IMR-90 (cell line): ENCODE measurements around the gene TEX35. TPM values are rescaled to one million over a fixed set of nuclear protein-coding genes. Genes with fewer than 3 reads are reported as not detected.
A peak's percentile ranks its signal among the peaks of the same experiment; 100 is the strongest.

ENCODE experiments used
- ATAC-seq: fragments of 200-7000 bp; cut with Tn5 transposase; 2 replicates; pipeline ENCODE4 v1.9.1; 2020; ENCODE audit warnings: low read depth, mild to moderate bottlenecking, moderate library complexity
- BruUV-seq: library from RNA; stranded (reverse); fragments of 400-500 nt; replicated peaks from 2 replicates; lab custom pipeline; 2021; lab: Mats Ljungman, UMichigan
- CTCF ChIA-PET: fragments of 300-600 bp; formaldehyde crosslinking; extraction: SDS; loops from one replicate; lab custom pipeline; 2021; ENCODE audit warnings: antibody characterized with exemption; lab: Yijun Ruan, JAX
- POLR2A ChIA-PET: fragments of 300-600 bp; sonication (Branson Sonifier 250); formaldehyde crosslinking; loops from one replicate; lab custom pipeline; 2022; ENCODE audit warnings: antibody characterized with exemption; ENCODE audit not compliant: unreplicated experiment; lab: Charles Lee
- DNase-seq: peaks from one replicate; pipeline ENCODE4 v3.0.0; 2013
- H2AFZ ChIP-seq: replicated peaks from 2 replicates; pipeline ENCODE3; 2013; ENCODE audit warnings: low read length, mild to moderate bottlenecking; ENCODE audit not compliant: poor library complexity
- H2AK5ac ChIP-seq: 2 replicates; pipeline ENCODE4 v1.6.1; 2013; ENCODE audit warnings: low read depth, low read length, inconsistent platforms
- H2AK9ac ChIP-seq: replicated peaks from 2 replicates; pipeline ENCODE3; 2013; ENCODE audit warnings: mild to moderate bottlenecking, low read depth, low read length, moderate library complexity; ENCODE audit not compliant: poor library complexity
- H2BK120ac ChIP-seq: 2 replicates; pipeline ENCODE4 v1.6.1; 2013; ENCODE audit warnings: low read depth, low read length, inconsistent platforms
- H2BK15ac ChIP-seq: 3 replicates; pipeline ENCODE4 v1.6.1; 2013; ENCODE audit warnings: low read depth, low read length, inconsistent platforms
- H2BK20ac ChIP-seq: 2 replicates; pipeline ENCODE4 v1.6.1; 2013; ENCODE audit warnings: low read depth, mild to moderate bottlenecking, inconsistent platforms, low read length, moderate library complexity
- H2BK5ac ChIP-seq: 2 replicates; pipeline ENCODE4 v1.6.1; 2013; ENCODE audit warnings: mild to moderate bottlenecking, low read depth, low read length, inconsistent platforms; ENCODE audit not compliant: poor library complexity, severe bottlenecking
- H3K14ac ChIP-seq: replicated peaks from 2 replicates; pipeline ENCODE4 v1.6.1; 2013; ENCODE audit warnings: low read depth, low read length, inconsistent platforms
- H3K18ac ChIP-seq: 2 replicates; pipeline ENCODE4 v1.6.1; 2013; ENCODE audit warnings: low read depth, low read length, control low read depth
- H3K23ac ChIP-seq: 2 replicates; pipeline ENCODE4 v1.6.1; 2013; ENCODE audit warnings: low read depth, low read length, inconsistent platforms
- H3K27ac ChIP-seq: 2 replicates; pipeline ENCODE4 v1.5.1; 2013; ENCODE audit warnings: mild to moderate bottlenecking, control low read depth, low read length; ENCODE audit not compliant: insufficient read depth
- H3K27me3 ChIP-seq: 2 replicates; pipeline ENCODE4 v1.6.1; 2013; ENCODE audit warnings: low read length; ENCODE audit not compliant: control insufficient read depth, insufficient read depth
- H3K36me3 ChIP-seq: 2 replicates; pipeline ENCODE4 v1.6.1; 2013; ENCODE audit warnings: low read length, mixed read lengths; ENCODE audit not compliant: control insufficient read depth, insufficient read depth
- H3K4ac ChIP-seq: 2 replicates; pipeline ENCODE4 v1.6.1; 2013; ENCODE audit warnings: low read depth, low read length, inconsistent platforms
- H3K4me1 ChIP-seq: 2 replicates; pipeline ENCODE4 v1.6.1; 2013; ENCODE audit warnings: low read length, mixed read lengths; ENCODE audit not compliant: control insufficient read depth, insufficient read depth
- H3K4me2 ChIP-seq: 2 replicates; pipeline ENCODE4 v1.6.1; 2013; ENCODE audit warnings: low read depth, mild to moderate bottlenecking, control low read depth, low read length, moderate library complexity
- H3K4me3 ChIP-seq: 2 replicates; pipeline ENCODE4 v1.5.1; 2013; ENCODE audit warnings: low read depth, mild to moderate bottlenecking, control low read depth, low read length, moderate library complexity; ENCODE audit not compliant: insufficient read depth
- H3K56ac ChIP-seq: 2 replicates; pipeline ENCODE4 v1.6.1; 2013; ENCODE audit warnings: low read length, inconsistent platforms; ENCODE audit not compliant: insufficient read depth; ENCODE audit errors: extremely low read depth
- H3K79me1 ChIP-seq, 2 experiments: 2 replicates each; pipeline ENCODE4 v1.6.1; 2013; ENCODE audit warnings: low read length in 2 of 2, inconsistent platforms in 1 of 2, low read depth in 1 of 2
- H3K9ac ChIP-seq: 2 replicates; pipeline ENCODE4 v1.6.1; 2013; ENCODE audit warnings: low read depth, low read length, control low read depth
- H3K9me1 ChIP-seq: 2 replicates; pipeline ENCODE4 v1.6.1; 2013; ENCODE audit warnings: low read length, inconsistent platforms; ENCODE audit not compliant: insufficient read depth
- H3K9me3 ChIP-seq: 2 replicates; pipeline ENCODE4 v1.6.1; 2013; ENCODE audit warnings: low read length; ENCODE audit not compliant: control insufficient read depth, insufficient read depth
- H4K20me1 ChIP-seq: 2 replicates; pipeline ENCODE4 v1.6.1; 2013; ENCODE audit warnings: low read length, inconsistent platforms; ENCODE audit not compliant: insufficient read depth
- H4K5ac ChIP-seq: 2 replicates; pipeline ENCODE4 v1.6.1; 2013; ENCODE audit warnings: mild to moderate bottlenecking, low read depth, low read length, control low read depth
- H4K8ac ChIP-seq, 2 experiments: 2 replicates each; pipeline ENCODE4 v1.6.1; 2013; ENCODE audit warnings: low read depth in 2 of 2, low read length in 2 of 2, control low read depth in 1 of 2, inconsistent platforms in 1 of 2
- H4K91ac ChIP-seq: 2 replicates; pipeline ENCODE4 v1.6.1; 2013; ENCODE audit warnings: low read depth, low read length, inconsistent platforms; ENCODE audit not compliant: insufficient read depth
- BHLHE40 ChIP-seq: fragments of 150-350 bp; IDR thresholded peaks from 2 replicates; pipeline ENCODE4 v1.6.1; 2016; ENCODE audit warnings: mild to moderate bottlenecking, low read depth, low read length
- CEBPB ChIP-seq: IDR thresholded peaks from 2 replicates; pipeline ENCODE4 v1.6.1; 2012; ENCODE audit warnings: low read depth, low read length, improper control_type of control experiment
- CTCF ChIP-seq: conservative IDR thresholded peaks from 2 replicates; pipeline ENCODE4 v1.5.1; 2012; ENCODE audit warnings: mild to moderate bottlenecking, low read depth, low read length, improper control_type of control experiment
- ELK1 ChIP-seq: fragments of 150-350 bp; IDR thresholded peaks from 2 replicates; pipeline ENCODE4 v1.6.1; 2016; ENCODE audit warnings: low read depth, mild to moderate bottlenecking, low read length, moderate library complexity, borderline replicate concordance
- MAFK ChIP-seq: IDR thresholded peaks from 2 replicates; pipeline ENCODE4 v1.6.1; 2012; ENCODE audit warnings: low read depth, low read length, improper control_type of control experiment
- MXI1 ChIP-seq: IDR thresholded peaks from 2 replicates; pipeline ENCODE4 v1.6.1; 2012; ENCODE audit warnings: low read depth, mild to moderate bottlenecking, low read length, moderate library complexity, borderline replicate concordance
- POLR2A ChIP-seq: IDR thresholded peaks from 2 replicates; pipeline ENCODE4 v1.6.1; 2012; ENCODE audit warnings: mild to moderate bottlenecking, low read depth, low read length
- RAD21 ChIP-seq: IDR thresholded peaks from 2 replicates; pipeline ENCODE4 v1.6.1; 2012; ENCODE audit warnings: low read length, improper control_type of control experiment
- RFX5 ChIP-seq: IDR thresholded peaks from 2 replicates; pipeline ENCODE4 v1.8.0; 2012; ENCODE audit warnings: low read depth, mild to moderate bottlenecking, low read length, moderate library complexity
- SMC3 ChIP-seq: fragments of 150-350 bp; IDR thresholded peaks from 2 replicates; pipeline ENCODE4 v1.6.1; 2016; ENCODE audit warnings: low read depth, mild to moderate bottlenecking, antibody characterized with exemption, low read length, moderate library complexity
- USF2 ChIP-seq: fragments of 150-350 bp; IDR thresholded peaks from 2 replicates; pipeline ENCODE4 v1.6.1; 2017; ENCODE audit warnings: mild to moderate bottlenecking, antibody characterized with exemption, low read length, low read depth
- WGBS, 2 experiments: methylation state at CpG; one replicate each; pipeline versions ENCODE4 v1.1.5 to v1.1.7; 2013; ENCODE audit warnings: missing lambda C conversion rate in 2 of 2; ENCODE audit not compliant: insufficient read length in 1 of 2; ENCODE audit errors: extremely low coverage in 2 of 2; 5-methylcytosine and 5-hydroxymethylcytosine counted together
- dilution Hi-C: fragments of 300-500 bp; cut with HindIII; formaldehyde crosslinking; loops from one replicate; pipeline ENCODE4 v1.14.3; 2018; ENCODE audit warnings: low sequenced_read_pairs; ENCODE audit not compliant: unreplicated experiment
- in situ Hi-C: fragments of 300-500 bp; cut with MboI; formaldehyde crosslinking; loops from 3 replicates; pipeline ENCODE4 v1.14.3; 2019; ENCODE audit warnings: low sequenced_read_pairs, inconsistent platforms, mixed read lengths
- intact Hi-C: fragments of 100-400 bp; cut with micrococcal nuclease; formaldehyde crosslinking; loops from 2 replicates; pipeline ENCODE4 v1.10.0; 2022
- polyA plus RNA-seq, 3 experiments: library from polyadenylated mRNA; depleted of rRNA; stranded (reverse); fragments of >200 nt; gene quantifications; 2 replicates each; pipeline ENCODE4 v1.2.3, GENCODE V29; 2012; ENCODE audit warnings: low replicate concordance in 1 of 3
- total RNA-seq: library from RNA; depleted of rRNA; stranded (reverse); fragments of >200 nt; gene quantifications from 2 replicates; pipeline ENCODE4 v1.2.3, GENCODE V29; 2012

Gene TEX35
- total and polyA plus RNA-seq, 2 of the 4 experiments (the other 2 are of a cell fraction) = 0.05 TPM; not detected in 1

GRCh38 chr1:178541829-178542553 is 29.1 kb downstream of the TEX35 start:
- H3K36me3 ChIP-seq = peaks cover 5% of the 10 kb centered on the region; the same call in 1 of the 2 replicates
- H3K18ac ChIP-seq = peak overlapping the region; percentile 85
- no TSS peak for BruUV-seq
- H3K23ac ChIP-seq = peak overlapping the region; percentile 91
- H3K27me3 ChIP-seq = no peaks in the 10 kb centered on the region
- peaks cover 38% of the 10 kb centered on the region for H3K9me1 ChIP-seq
- peak overlapping the region; percentile 92 for H3K4ac ChIP-seq
- H3K9me3 ChIP-seq = no peaks in the 10 kb centered on the region
- H2AFZ ChIP-seq = peak overlapping the region; percentile 92
- in situ Hi-C loops (loop anchor here (10.0 kb wide), 2 partner anchors 193 to 223 kb away; no protein-coding TSS in a partner anchor), intact Hi-C loops (loop anchor here (1.0 to 10.0 kb wide), 9 partner anchors 67 to 652 kb away; no protein-coding TSS in a partner anchor), dilution Hi-C loops (no loop called here)
- H2BK15ac ChIP-seq = peak overlapping the region; percentile 90; the same call in 2 of the 3 replicates
- peak overlapping the region; percentile 71 for H2AK5ac ChIP-seq
- WGBS, 2 experiments = 2% methylated on average over 11 of the region's 33 CpGs; no CpG with 5 or more reads in 1 of the 2 experiments
- peak overlapping the region; percentile 89 for H4K5ac ChIP-seq
- H3K4me3 ChIP-seq = peak overlapping the region; percentile 64
- peak overlapping the region; percentile 77 for H3K27ac ChIP-seq
- peak overlapping the region; percentile 94 for H3K4me2 ChIP-seq
- peak overlapping the region; percentile 94 for H2AK9ac ChIP-seq
- no peak for DNase-seq
- H2BK5ac ChIP-seq = peak overlapping the region; percentile 33
- H3K4me1 ChIP-seq = peaks cover 46% of the 10 kb centered on the region
- ChIA-PET POLR2A (interaction anchor here (0.5 to 1.4 kb wide), 2 partner anchors 184 to 810 kb away, joined by 3 to 7 read pairs; no protein-coding TSS in a partner anchor), CTCF (interaction anchor here (0.6 to 2.4 kb wide), 8 partner anchors 8 to 481 kb away, joined by 3 to 16 read pairs (median 4); no protein-coding TSS in a partner anchor)
- peak overlapping the region; percentile 64 to 86 for H4K8ac ChIP-seq
- H4K20me1 ChIP-seq = no peaks in the 10 kb centered on the region
- peak overlapping the region; percentile 95 for H2BK120ac ChIP-seq
- peak overlapping the region; percentile 92 for H3K56ac ChIP-seq
- peaks cover 20 to 43% of the 10 kb centered on the region in 2 experiments for H3K79me1 ChIP-seq
- H2BK20ac ChIP-seq = peak overlapping the region; percentile 71
- H4K91ac ChIP-seq = peak overlapping the region; percentile 93
- peak; percentile 10 for ATAC-seq
- TF ChIP-seq MXI1 (no peak), RAD21 (no peak), ELK1 (no peak), SMC3 (no peak), USF2 (no peak), BHLHE40 (no peak), CEBPB (no peak), POLR2A (no peak), RFX5 (no peak), CTCF (no peak), MAFK (no peak)
- peak overlapping the region; percentile 88 for H3K9ac ChIP-seq
- H3K14ac ChIP-seq = peak overlapping the region; percentile 94
